Left lung (tissue), 10 donors: ENCODE results near the gene DPP7. TPM values are rescaled to one million over a fixed set of nuclear protein-coding genes. Genes with fewer than 3 reads are reported as not detected.

Experiments used
- ATAC-seq: fragments of 200-7000 bp; cut with Tn5 transposase; one replicate; pipeline ENCODE4 v1.9.1; 2020; ENCODE audit warnings: moderate library complexity
- DNase-seq, 4 donors: peaks; one replicate each; pipeline ENCODE4 v3.0.0-alpha.2; 2013 to 2020
- H3K27ac ChIP-seq, 2 donors: fragments of 200-600 bp; sonication (generic) in 1 of 2; one replicate each; pipeline versions ENCODE4 v1.5.0 to v1.8.0; 2020 to 2021
- H3K27me3 ChIP-seq, 2 donors: fragments of 200-600 bp; sonication (generic) in 1 of 2; one replicate each; pipeline versions ENCODE4 v1.5.0 to v1.8.0; 2020 to 2021
- H3K36me3 ChIP-seq, 2 donors: fragments of 200-600 bp; sonication (generic) in 1 of 2; one replicate each; pipeline versions ENCODE4 v1.5.0 to v1.8.0; 2020 to 2021
- H3K4me1 ChIP-seq, 2 donors: fragments of 200-600 bp; one replicate each; pipeline ENCODE4 v1.8.0; 2021
- H3K4me3 ChIP-seq, 2 donors: fragments of 200-600 bp; sonication (generic) in 1 of 2; one replicate each; pipeline versions ENCODE4 v1.5.0 to v1.8.0; 2020 to 2021; ENCODE audit warnings: mild to moderate bottlenecking in 1 of 2
- H3K9me3 ChIP-seq, 2 donors: fragments of 200-600 bp; sonication (generic) in 1 of 2; one replicate each; pipeline versions ENCODE4 v1.5.0 to v1.8.0; 2020 to 2021
- intact Hi-C, 2 donors: fragments of 100-400 bp; cut with DNase I; formaldehyde crosslinking; loops; one replicate each; pipeline versions ENCODE4 v1.11.2 to v1.14.2; 2022
- polyA plus RNA-seq, 6 donors: library from polyadenylated mRNA; unstranded; fragments of 120-200 nt; gene quantifications; one replicate each; pipeline ENCODE4 v1.2.1, GENCODE V29; 2013; ENCODE audit not compliant: insufficient read length in 6 of 6
- total RNA-seq, 2 donors: library from RNA; stranded (reverse); fragmentation: NEBNext Ultra II Directional; extraction: Animal tissue kit (Norgen Biotek cat#: 25700); gene quantifications; one replicate each; pipeline ENCODE4 v1.2.1, GENCODE V29; 2021
- TF ChIP-seq, protein P1 (sequence below), 2 donors: fragments of 200-600 bp; sonication (generic) in 1 of 2; IDR thresholded peaks; one replicate each; pipeline versions ENCODE4 v1.5.0 to v1.8.0; 2021; ENCODE audit warnings: antibody characterized with exemption in 2 of 2
- donor health status: DM: no; HTN: yes; CAD: no.
- donor health status: DM: no; HTN: no; CAD: no.

DPP7 gene
- total and polyA plus RNA-seq, 8 donors: 35.8 to 165 (median 47.9) TPM

DNA sequence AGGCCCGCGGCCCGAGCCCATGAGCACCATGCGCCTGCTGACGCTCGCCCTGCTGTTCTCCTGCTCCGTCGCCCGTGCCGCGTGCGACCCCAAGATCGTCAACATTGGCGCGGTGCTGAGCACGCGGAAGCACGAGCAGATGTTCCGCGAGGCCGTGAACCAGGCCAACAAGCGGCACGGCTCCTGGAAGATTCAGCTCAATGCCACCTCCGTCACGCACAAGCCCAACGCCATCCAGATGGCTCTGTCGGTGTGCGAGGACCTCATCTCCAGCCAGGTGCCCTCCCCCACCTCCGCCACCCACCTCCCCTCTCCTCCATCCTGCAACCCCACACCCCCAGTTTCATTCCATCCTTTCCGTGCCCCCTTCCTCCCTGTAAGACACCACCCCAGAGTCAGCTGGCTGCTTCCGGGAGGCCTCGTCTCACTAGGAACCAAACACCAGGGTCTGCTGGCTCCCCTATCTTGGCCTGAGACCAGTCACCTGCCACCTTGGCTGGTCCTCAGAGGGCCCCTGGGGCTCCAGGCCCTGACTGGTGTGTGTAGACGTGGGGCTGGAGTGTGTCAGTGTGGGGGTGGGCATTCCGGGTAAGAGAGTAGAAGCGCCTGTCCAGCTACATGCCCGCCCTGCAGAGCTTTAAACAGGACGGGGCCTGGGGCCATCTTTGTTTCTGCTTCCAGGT, 25.1 kb upstream of the DPP7 start:
- Histone ChIP-seq H3K27ac (no peak overlapping the region), H3K9me3 (no peaks in the 10 kb centered on the region), H3K36me3 (no peaks in the 10 kb centered on the region), H3K4me3 (no peak overlapping the region), H3K4me1 (peaks cover 0 to 3% of the 10 kb centered on the region in 2 donors), H3K27me3 (peaks cover 50 to 100% of the 10 kb centered on the region in 2 donors)
- ATAC-seq (no peak), DNase-seq (no peak)
- intact Hi-C loops: no loop called here
- TF ChIP-seq, protein P1, sequence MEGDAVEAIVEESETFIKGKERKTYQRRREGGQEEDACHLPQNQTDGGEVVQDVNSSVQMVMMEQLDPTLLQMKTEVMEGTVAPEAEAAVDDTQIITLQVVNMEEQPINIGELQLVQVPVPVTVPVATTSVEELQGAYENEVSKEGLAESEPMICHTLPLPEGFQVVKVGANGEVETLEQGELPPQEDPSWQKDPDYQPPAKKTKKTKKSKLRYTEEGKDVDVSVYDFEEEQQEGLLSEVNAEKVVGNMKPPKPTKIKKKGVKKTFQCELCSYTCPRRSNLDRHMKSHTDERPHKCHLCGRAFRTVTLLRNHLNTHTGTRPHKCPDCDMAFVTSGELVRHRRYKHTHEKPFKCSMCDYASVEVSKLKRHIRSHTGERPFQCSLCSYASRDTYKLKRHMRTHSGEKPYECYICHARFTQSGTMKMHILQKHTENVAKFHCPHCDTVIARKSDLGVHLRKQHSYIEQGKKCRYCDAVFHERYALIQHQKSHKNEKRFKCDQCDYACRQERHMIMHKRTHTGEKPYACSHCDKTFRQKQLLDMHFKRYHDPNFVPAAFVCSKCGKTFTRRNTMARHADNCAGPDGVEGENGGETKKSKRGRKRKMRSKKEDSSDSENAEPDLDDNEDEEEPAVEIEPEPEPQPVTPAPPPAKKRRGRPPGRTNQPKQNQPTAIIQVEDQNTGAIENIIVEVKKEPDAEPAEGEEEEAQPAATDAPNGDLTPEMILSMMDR (IDR thresholded peaks at IDR 0.05): no peak

DNA sequence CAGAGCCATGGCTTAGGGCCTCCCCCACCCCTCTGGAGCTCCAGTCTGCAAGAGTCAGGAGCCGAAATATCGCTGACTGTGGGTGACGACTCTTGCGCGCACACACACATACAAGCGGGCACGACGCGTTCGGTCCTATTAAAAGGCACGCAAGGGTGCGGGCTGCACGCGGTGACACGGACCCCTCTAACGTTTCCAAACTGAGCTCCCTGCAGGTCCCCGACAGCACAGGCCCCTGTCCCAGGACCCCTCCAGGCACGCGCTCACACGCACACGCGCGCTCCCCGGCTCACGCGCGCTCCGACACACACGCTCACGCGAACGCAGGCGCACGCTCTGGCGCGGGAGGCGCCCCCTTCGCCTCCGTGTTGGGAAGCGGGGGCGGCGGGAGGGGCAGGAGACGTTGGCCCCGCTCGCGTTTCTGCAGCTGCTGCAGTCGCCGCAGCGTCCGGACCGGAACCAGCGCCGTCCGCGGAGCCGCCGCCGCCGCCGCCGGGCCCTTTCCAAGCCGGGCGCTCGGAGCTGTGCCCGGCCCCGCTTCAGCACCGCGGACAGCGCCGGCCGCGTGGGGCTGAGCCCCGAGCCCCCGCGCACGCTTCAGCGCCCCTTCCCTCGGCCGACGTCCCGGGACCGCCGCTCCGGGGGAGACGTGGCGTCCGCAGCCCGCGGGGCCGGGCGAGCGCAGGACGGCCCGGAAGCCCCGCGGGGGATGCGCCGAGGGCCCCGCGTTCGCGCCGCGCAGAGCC, 24.4 kb upstream of the DPP7 start, which contains the start of gene GRIN1:
GRIN1 (plus strand) TSS at position 433 of the 746 bp plus-strand sequence. CDS start 333 bp downstream, outside the sequence.
- Histone ChIP-seq H3K27ac (no peak within 1 kb of the TSS), H3K27me3 (peaks cover 50 to 100% of the 10 kb centered on the region in 2 donors), H3K9me3 (no peaks in the 10 kb centered on the region), H3K4me3 (no peak within 1 kb of the TSS), H3K4me1 (peaks cover 0 to 3% of the 10 kb centered on the region in 2 donors), H3K36me3 (no peaks in the 10 kb centered on the region)
- intact Hi-C loops: no loop called here
- peak in 2 of 4 donors; percentile 53 to 69 for DNase-seq
- ATAC-seq: peak; percentile 83
- TF ChIP-seq, protein P1 (IDR thresholded peaks at IDR 0.05): no peak

DNA sequence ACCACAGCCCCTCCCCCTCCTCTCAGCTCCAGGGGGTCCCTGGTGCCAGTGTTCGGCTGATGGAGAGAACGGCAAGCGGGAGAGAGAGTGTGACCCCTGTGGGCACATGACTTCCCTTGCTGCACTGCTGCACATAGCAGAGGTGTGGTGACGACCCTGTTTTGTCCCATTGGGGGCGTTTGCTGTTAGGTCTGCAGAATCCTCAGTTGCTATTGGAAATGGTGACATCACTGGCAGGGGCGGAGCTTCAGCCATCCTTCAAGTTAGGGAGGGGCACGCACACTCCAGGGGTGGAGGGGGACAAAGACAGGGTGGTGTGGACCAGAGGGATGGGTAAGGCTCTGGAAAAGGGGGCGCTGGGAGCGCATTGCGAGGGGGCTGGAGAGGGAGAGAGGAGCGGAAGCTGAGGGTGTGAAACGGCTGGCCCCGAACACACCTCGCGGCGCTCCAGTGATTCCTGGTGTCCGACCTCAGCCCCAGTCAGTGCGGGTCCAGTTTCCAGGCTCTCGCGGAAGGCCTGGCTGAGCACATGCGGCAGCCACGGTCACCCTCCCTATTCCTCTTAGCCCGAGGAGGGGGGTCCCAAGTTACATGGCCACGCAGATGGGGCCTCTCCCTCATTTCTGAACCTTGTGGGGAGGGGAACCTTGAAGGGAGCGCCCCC, 23.7 kb upstream of the DPP7 start:
- TF ChIP-seq, protein P1 (IDR thresholded peaks at IDR 0.05): no peak
- intact Hi-C loops: no loop called here
- H3K27me3 ChIP-seq: peaks cover 50 to 100% of the 10 kb centered on the region in 2 donors

DNA sequence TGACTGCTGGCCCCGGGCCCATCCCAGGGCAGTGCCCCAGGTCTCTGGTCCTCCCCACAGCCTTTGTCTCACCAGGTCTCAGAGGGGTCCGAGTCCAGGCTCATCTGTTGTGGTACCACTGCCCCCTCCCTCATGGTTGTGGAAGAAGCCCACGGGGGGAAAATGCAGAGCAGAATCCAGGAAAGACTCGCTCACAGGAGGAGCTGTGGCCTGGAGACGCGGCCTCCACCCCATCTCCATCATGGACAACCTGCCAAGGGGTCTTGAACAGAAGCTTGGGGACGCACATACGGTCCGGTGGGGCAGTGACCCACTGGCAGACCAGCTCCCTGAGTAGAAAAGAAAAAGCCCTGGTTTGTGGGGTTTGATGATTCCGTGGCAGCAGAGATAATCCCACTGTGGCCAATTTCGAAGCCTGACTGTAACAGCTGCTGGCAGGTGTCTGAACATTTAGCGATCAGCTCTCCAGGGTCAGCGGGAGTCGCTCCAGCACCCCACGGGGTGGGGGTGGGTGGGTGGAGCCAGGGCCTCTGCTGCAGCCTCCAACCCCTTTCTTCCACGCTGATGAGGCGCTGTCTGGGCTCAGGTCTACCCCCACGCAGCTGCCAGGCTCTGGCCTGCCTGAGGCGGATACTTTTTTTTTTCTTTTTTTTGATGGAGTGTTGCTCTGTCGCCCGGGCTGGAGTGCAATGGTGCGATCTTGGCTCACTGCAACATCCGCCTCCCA, 22.5 kb upstream of the DPP7 start:
- Histone ChIP-seq H3K9me3 (no peaks in the 10 kb centered on the region), H3K4me3 (no peak overlapping the region), H3K27ac (no peak overlapping the region), H3K27me3 (peaks cover 50 to 99% of the 10 kb centered on the region in 2 donors), H3K4me1 (peaks cover 0 to 3% of the 10 kb centered on the region in 2 donors), H3K36me3 (no peaks in the 10 kb centered on the region)
- DNase-seq: peak in 1 of 4 donors; percentile 25
- intact Hi-C loops: no loop called here
- ATAC-seq: no peak
- TF ChIP-seq, protein P1 (IDR thresholded peaks at IDR 0.05): no peak

More for the DNA sequence above, 23.7 kb upstream of the DPP7 start:
- Histone ChIP-seq H3K27ac (no peak overlapping the region), H3K9me3 (no peaks in the 10 kb centered on the region), H3K36me3 (no peaks in the 10 kb centered on the region), H3K4me3 (no peak overlapping the region), H3K4me1 (peaks cover 0 to 3% of the 10 kb centered on the region in 2 donors)
- ATAC-seq: no peak
- peak in 1 of 4 donors; percentile 54 for DNase-seq
